Stimulated activated CD4-positive, alpha-beta T cell treated with anti-CD3 and anti-CD28 coated beads, Interleukin-12 subunit alpha, Interleukin-12 subunit beta, amount 100 ng/mL, for 48 hours (primary cell): ENCODE results near the gene CDH7.

Source experiments
- DNase-seq, 3 donors: peaks; one replicate each; pipeline ENCODE4 v3.0.0-alpha.2; 2020; ENCODE audit warnings: low read depth in 2 of 3, low spot score in 1 of 3

The CDH7 gene

GRCh38 chr18:65750389-65751154, at the start of gene CDH7:
TSS of gene CDH7 (plus strand) at chr18:65751012. CDS start at chr18:65762843, 11,831 bp downstream.
- no peak for DNase-seq

- DNase-seq = no peak
Observed at GRCh38 chr18:65704046-65704445, 46.8 kb upstream of the CDH7 start.

- no peak for DNase-seq
Observed at GRCh38 chr18:65706646-65707045, 44.2 kb upstream of the CDH7 start.

- DNase-seq = no peak
Observed at GRCh38 chr18:65711493-65711892, 39.3 kb upstream of the CDH7 start.

GRCh38 chr18:65721619-65722018, 29.2 kb upstream of the CDH7 start:
- DNase-seq = no peak

GRCh38 chr18:65725251-65726050, 25.4 kb upstream of the CDH7 start:
- DNase-seq = no peak

GRCh38 chr18:65735155-65735554, 15.7 kb upstream of the CDH7 start:
- no peak for DNase-seq

- no peak for DNase-seq
Observed at GRCh38 chr18:65737471-65737955, 13.3 kb upstream of the CDH7 start.

- no peak for DNase-seq
Observed at GRCh38 chr18:65746936-65747335, 3.9 kb upstream of the CDH7 start.

GRCh38 chr18:65748321-65748720, 2.5 kb upstream of the CDH7 start:
- no peak for DNase-seq

GRCh38 chr18:65749841-65750240, 971 bp upstream of the CDH7 start:
- DNase-seq = no peak

- DNase-seq = no peak
Observed at GRCh38 chr18:65751155-65752085, 608 bp downstream of the CDH7 start.

- no peak for DNase-seq
Observed at GRCh38 chr18:65752625-65753325, 2.0 kb downstream of the CDH7 start.

GRCh38 chr18:65753520-65753919, 2.7 kb downstream of the CDH7 start:
- no peak for DNase-seq

- DNase-seq = no peak
Observed at GRCh38 chr18:65754121-65754520, 3.3 kb downstream of the CDH7 start.

GRCh38 chr18:65755616-65756015, 4.8 kb downstream of the CDH7 start:
- no peak for DNase-seq

- no peak for DNase-seq
Observed at GRCh38 chr18:65760457-65760856, 9.6 kb downstream of the CDH7 start.

GRCh38 chr18:65761636-65762295, 11.0 kb downstream of the CDH7 start:
- DNase-seq = no peak

GRCh38 chr18:65762556-65762955, 11.7 kb downstream of the CDH7 start:
- DNase-seq = no peak

- no peak for DNase-seq
Observed at GRCh38 chr18:65767406-65767805, 16.6 kb downstream of the CDH7 start.
